Stomach (tissue), 4 donors: ENCODE measurements around the gene MGAT4A.

Source experiments
- POLR2A ChIP-seq, 4 donors: fragments of 450-650 bp; IDR thresholded peaks; one replicate each; pipeline ENCODE4 v1.6.1; 2016; ENCODE audit warnings: antibody characterized with exemption in 4 of 4, control low read depth in 2 of 4, mild to moderate bottlenecking in 1 of 4, moderate library complexity in 1 of 4
- POLR2AphosphoS5 ChIP-seq, 3 donors: sonication (generic); formaldehyde crosslinking; IDR thresholded peaks; one replicate each; pipeline ENCODE4 v1.6.1; 2016; ENCODE audit warnings: antibody characterized with exemption in 3 of 3
- TF ChIP-seq, protein P1 (sequence below), 7 experiments: fragments of 450-650 bp in 4 of 7; fragments of 200-600 bp in 3 of 7; sonication (generic) in 3 of 7; IDR thresholded peaks; one replicate each; pipeline ENCODE4 v1.5.1; 2016 to 2019; ENCODE audit warnings: antibody characterized with exemption in 7 of 7, control low read depth in 2 of 7, mild to moderate bottlenecking in 1 of 7

DNA sequence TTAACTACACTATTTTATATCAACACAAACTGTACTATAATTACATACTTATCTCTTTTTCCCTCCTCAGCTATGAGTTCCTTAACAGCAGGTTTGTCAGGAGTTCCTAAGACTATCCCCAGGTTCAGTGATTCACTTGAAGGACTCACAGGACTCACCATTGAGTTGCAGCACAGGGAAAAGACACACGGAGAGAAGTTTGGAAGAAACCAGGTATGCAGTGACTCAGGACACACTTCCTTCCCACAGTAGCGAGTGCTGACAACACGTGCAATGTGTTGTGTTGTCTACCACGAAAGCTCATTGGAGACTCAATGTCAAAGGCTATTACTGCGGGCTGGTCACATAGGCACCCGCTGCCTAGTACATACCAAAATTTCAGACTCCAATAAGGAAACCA, 32.0 kb downstream of the MGAT4A start:
- TF ChIP-seq, protein P1, sequence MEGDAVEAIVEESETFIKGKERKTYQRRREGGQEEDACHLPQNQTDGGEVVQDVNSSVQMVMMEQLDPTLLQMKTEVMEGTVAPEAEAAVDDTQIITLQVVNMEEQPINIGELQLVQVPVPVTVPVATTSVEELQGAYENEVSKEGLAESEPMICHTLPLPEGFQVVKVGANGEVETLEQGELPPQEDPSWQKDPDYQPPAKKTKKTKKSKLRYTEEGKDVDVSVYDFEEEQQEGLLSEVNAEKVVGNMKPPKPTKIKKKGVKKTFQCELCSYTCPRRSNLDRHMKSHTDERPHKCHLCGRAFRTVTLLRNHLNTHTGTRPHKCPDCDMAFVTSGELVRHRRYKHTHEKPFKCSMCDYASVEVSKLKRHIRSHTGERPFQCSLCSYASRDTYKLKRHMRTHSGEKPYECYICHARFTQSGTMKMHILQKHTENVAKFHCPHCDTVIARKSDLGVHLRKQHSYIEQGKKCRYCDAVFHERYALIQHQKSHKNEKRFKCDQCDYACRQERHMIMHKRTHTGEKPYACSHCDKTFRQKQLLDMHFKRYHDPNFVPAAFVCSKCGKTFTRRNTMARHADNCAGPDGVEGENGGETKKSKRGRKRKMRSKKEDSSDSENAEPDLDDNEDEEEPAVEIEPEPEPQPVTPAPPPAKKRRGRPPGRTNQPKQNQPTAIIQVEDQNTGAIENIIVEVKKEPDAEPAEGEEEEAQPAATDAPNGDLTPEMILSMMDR (IDR thresholded peaks at IDR 0.05): no peak
- TF ChIP-seq POLR2A (IDR thresholded peaks at IDR 0.05) (no peak), POLR2AphosphoS5 (IDR thresholded peaks at IDR 0.05) (peak in 1 of 3 donors; percentile 3)
